ENCODE results near the gene EFNB2. TPM values are rescaled to one million over a fixed set of nuclear protein-coding genes. Genes with fewer than 3 reads are reported as not detected.

Gene EFNB2
- total and polyA plus RNA-seq, 8 donors, result 3.0 to 48.7 (median 13.4) TPM

GRCh38 chr13:106567474-106568298 lies 32.2 kb upstream of the EFNB2 start, which contains the start of gene ARGLU1:
Gene ARGLU1, minus strand, starts transcription at chr13:106568137. Its CDS starts 218 bp downstream, at chr13:106567919.
- intact Hi-C loops (cut with DNase I; ENCODE audit: low total_unique reads), result no loop called here
- Histone ChIP-seq H3K27ac (peak within 1 kb of the TSS; percentile 96 to 99 (median 98)), H3K4me1 (peaks cover 22 to 63% (median 49%) of the 10 kb centered on the region in 4 donors), H3K9me3 (no peaks in the 10 kb centered on the region), H3K36me3 (no peaks in the 10 kb centered on the region), H3K27me3 (no peaks in the 10 kb centered on the region), H3K4me3 (peak within 1 kb of the TSS; percentile 78 to 92 (median 88))
- TF ChIP-seq POLR2AphosphoS5 (IDR thresholded peaks at IDR 0.05) (peak; percentile 95 to 99 (median 99)), EP300 (IDR thresholded peaks at IDR 0.05) (no peak), CTCF (IDR thresholded peaks at IDR 0.05) (no peak), POLR2A (IDR thresholded peaks at IDR 0.05) (peak in 2 of 4 donors; percentile 87 to 94)
- peak; percentile 94 to 98 for DNase-seq
- 0 to 3% (median 1%) methylated on average over 61 to 108 of the region's 108 CpGs for WGBS, 5 donors

- H3K27ac ChIP-seq, result peak overlapping the region; percentile 96 to 99 (median 98)
- H3K36me3 ChIP-seq, result no peaks in the 10 kb centered on the region
- intact Hi-C loops (cut with DNase I; ENCODE audit: low total_unique reads), result no loop called here
- H3K4me3 ChIP-seq, result peak overlapping the region; percentile 78 to 92 (median 88)
- 0 to 1% (median 1%) methylated on average over 34 of the region's 34 CpGs for WGBS, 5 donors
- H3K4me1 ChIP-seq, result peaks cover 30 to 72% (median 55%) of the 10 kb centered on the region in 4 donors
- no peaks in the 10 kb centered on the region for H3K27me3 ChIP-seq
- TF ChIP-seq POLR2AphosphoS5 (IDR thresholded peaks at IDR 0.05) (peak in 1 of 3 donors; percentile 6), CTCF (IDR thresholded peaks at IDR 0.05) (no peak)
- DNase-seq, result peak; percentile 63 to 89
- no peaks in the 10 kb centered on the region for H3K9me3 ChIP-seq
Measured at GRCh38 chr13:106566641-106567473, 31.4 kb upstream of the EFNB2 start.

- no peak for DNase-seq
- no peak overlapping the region for H3K27ac ChIP-seq
- no peaks in the 10 kb centered on the region for H3K9me3 ChIP-seq
- TF ChIP-seq EP300 (IDR thresholded peaks at IDR 0.05) (no peak), POLR2AphosphoS5 (IDR thresholded peaks at IDR 0.05) (no peak), POLR2A (IDR thresholded peaks at IDR 0.05) (no peak), CTCF (IDR thresholded peaks at IDR 0.05) (no peak)
- H3K27me3 ChIP-seq, result no peaks in the 10 kb centered on the region
- H3K4me1 ChIP-seq, result peaks cover 33 to 85% (median 64%) of the 10 kb centered on the region in 4 donors
- WGBS, 5 donors, result 21 to 32% (median 28%) methylated on average over 4 of the region's 4 CpGs
- intact Hi-C loops (cut with DNase I; ENCODE audit: low total_unique reads), result no loop called here
- H3K4me3 ChIP-seq, result peak overlapping the region in 3 of 4 donors; percentile 78 to 92 (median 87)
- H3K36me3 ChIP-seq, result no peaks in the 10 kb centered on the region
Measured at GRCh38 chr13:106565127-106565775, 29.8 kb upstream of the EFNB2 start.

- DNase-seq, result no peak
- WGBS, 5 donors, result 78 to 94% (median 89%) methylated on average over 1 of the region's 1 CpG
- TF ChIP-seq EP300 (IDR thresholded peaks at IDR 0.05) (no peak), POLR2AphosphoS5 (IDR thresholded peaks at IDR 0.05) (no peak), CTCF (IDR thresholded peaks at IDR 0.05) (no peak), POLR2A (IDR thresholded peaks at IDR 0.05) (no peak)
- Histone ChIP-seq H3K4me3 (no peak overlapping the region), H3K36me3 (peaks cover 6 to 22% (median 20%) of the 10 kb centered on the region in 4 donors), H3K27me3 (no peaks in the 10 kb centered on the region), H3K9me3 (no peaks in the 10 kb centered on the region), H3K4me1 (peaks cover 33 to 94% (median 75%) of the 10 kb centered on the region in 4 donors), H3K27ac (peak overlapping the region in 1 of 5 donors; percentile 36)
- intact Hi-C loops (cut with DNase I; ENCODE audit: low total_unique reads), result no loop called here
Measured at GRCh38 chr13:106562301-106562700, 26.8 kb upstream of the EFNB2 start.
